Tibial nerve (tissue), 4 donors: ENCODE results near the gene TENM4. TPM values are rescaled to one million over a fixed set of nuclear protein-coding genes. Genes with fewer than 3 reads are reported as not detected.

Source experiments
- DNase-seq, 2 donors: peaks; one replicate each; pipeline ENCODE4 v3.0.0-alpha.2; 2019; ENCODE audit warnings: low spot score in 2 of 2
- H3K27ac ChIP-seq, 4 donors: fragments of 200-600 bp; sonication (generic) in 3 of 4; one replicate each; pipeline ENCODE4 v1.5.1; 2017 to 2019; ENCODE audit warnings: mild to moderate bottlenecking in 1 of 4
- H3K27me3 ChIP-seq, 2 donors: fragments of 200-600 bp; sonication (generic) in 1 of 2; one replicate each; pipeline versions ENCODE4 v1.5.1 to v1.6.0; 2017 to 2019
- H3K36me3 ChIP-seq, 3 donors: fragments of 200-600 bp; sonication (generic); one replicate each; pipeline ENCODE4 v1.5.1; 2018 to 2019
- H3K4me1 ChIP-seq, 4 donors: fragments of 200-600 bp; sonication (generic) in 3 of 4; one replicate each; pipeline ENCODE4 v1.5.1; 2017 to 2019
- H3K4me3 ChIP-seq, 4 donors: fragments of 200-600 bp; sonication (generic) in 3 of 4; one replicate each; pipeline ENCODE4 v1.5.1; 2017 to 2019; ENCODE audit warnings: mild to moderate bottlenecking in 1 of 4, moderate library complexity in 1 of 4
- H3K9me3 ChIP-seq, 4 donors: fragments of 200-600 bp; sonication (generic) in 3 of 4; one replicate each; pipeline ENCODE4 v1.5.1; 2017 to 2019
- CTCF ChIP-seq, 5 experiments: fragments of 200-600 bp in 3 of 5; fragments of 450-650 bp in 2 of 5; sonication (generic) in 3 of 5; IDR thresholded peaks; one replicate each; pipeline ENCODE4 v1.5.1; 2016 to 2019; ENCODE audit warnings: antibody characterized with exemption in 5 of 5, mild to moderate bottlenecking in 3 of 5, moderate library complexity in 2 of 5
- EP300 ChIP-seq, 2 donors: sonication (generic); formaldehyde crosslinking; IDR thresholded peaks; one replicate each; pipeline ENCODE4 v1.6.1; 2017; ENCODE audit warnings: antibody characterized with exemption in 2 of 2, mild to moderate bottlenecking in 1 of 2
- POLR2A ChIP-seq, 2 donors: fragments of 450-650 bp; IDR thresholded peaks; one replicate each; pipeline ENCODE4 v1.6.1; 2017; ENCODE audit warnings: antibody characterized with exemption in 2 of 2, mild to moderate bottlenecking in 2 of 2, moderate library complexity in 2 of 2
- WGBS, 2 donors: methylation state at CpG; one replicate each; pipeline ENCODE4 v1.1.5; 2018; 5-methylcytosine and 5-hydroxymethylcytosine counted together
- total RNA-seq, 4 donors: library from RNA; depleted of rRNA; stranded (reverse); fragments of >200 nt; gene quantifications; one replicate each; pipeline ENCODE4 v1.1.0, GENCODE V29; 2016

The TENM4 gene
- total RNA-seq, 4 donors from 2014 or later = 15.3 to 36.3 (median 19.6) TPM

GRCh38 chr11:79022265-79022664, 418.6 kb downstream of the TENM4 start:
- H3K4me3 ChIP-seq = no peak overlapping the region
- no peaks in the 10 kb centered on the region for H3K9me3 ChIP-seq
- DNase-seq = no peak
- peaks cover 0 to 11% of the 10 kb centered on the region in 2 donors for H3K27me3 ChIP-seq
- no peak for TF ChIP-seq CTCF (IDR thresholded peaks at IDR 0.05)
- no peak for TF ChIP-seq POLR2A (IDR thresholded peaks at IDR 0.05)
- no peak for TF ChIP-seq EP300 (IDR thresholded peaks at IDR 0.05)
- H3K36me3 ChIP-seq = no peaks in the 10 kb centered on the region
- no peak overlapping the region for H3K27ac ChIP-seq
- WGBS, 2 donors = 70 to 77% methylated on average over 5 of the region's 5 CpGs
- peaks cover 0 to 2% (median 0%) of the 10 kb centered on the region in 4 donors for H3K4me1 ChIP-seq

- H3K27ac ChIP-seq = no peak overlapping the region
- 88% methylated on average over 1 of the region's 1 CpG for WGBS, 2 donors
- no peak overlapping the region for H3K4me3 ChIP-seq
- H3K9me3 ChIP-seq = no peaks in the 10 kb centered on the region
- peaks cover 0 to 11% of the 10 kb centered on the region in 2 donors for H3K27me3 ChIP-seq
- H3K4me1 ChIP-seq = no peaks in the 10 kb centered on the region
- TF ChIP-seq CTCF (IDR thresholded peaks at IDR 0.05) = no peak
- no peak for TF ChIP-seq EP300 (IDR thresholded peaks at IDR 0.05)
- no peak for TF ChIP-seq POLR2A (IDR thresholded peaks at IDR 0.05)
- DNase-seq = no peak
- H3K36me3 ChIP-seq = no peaks in the 10 kb centered on the region
Observed at GRCh38 chr11:79021601-79022000, 419.2 kb downstream of the TENM4 start.

- H3K4me1 ChIP-seq = no peaks in the 10 kb centered on the region
- no peaks in the 10 kb centered on the region for H3K9me3 ChIP-seq
- no peak overlapping the region for H3K27ac ChIP-seq
- H3K4me3 ChIP-seq = no peak overlapping the region
- 72 to 79% methylated on average over 4 of the region's 4 CpGs for WGBS, 2 donors
- H3K36me3 ChIP-seq = no peaks in the 10 kb centered on the region
- TF ChIP-seq CTCF (IDR thresholded peaks at IDR 0.05) (no peak), POLR2A (IDR thresholded peaks at IDR 0.05) (no peak), EP300 (IDR thresholded peaks at IDR 0.05) (no peak)
- H3K27me3 ChIP-seq = no peaks in the 10 kb centered on the region
- DNase-seq = no peak
Observed at GRCh38 chr11:79019975-79020374, 420.9 kb downstream of the TENM4 start.

- Histone ChIP-seq H3K27ac (no peak overlapping the region), H3K9me3 (no peaks in the 10 kb centered on the region), H3K36me3 (no peaks in the 10 kb centered on the region), H3K4me3 (no peak overlapping the region), H3K27me3 (no peaks in the 10 kb centered on the region), H3K4me1 (no peaks in the 10 kb centered on the region)
- TF ChIP-seq CTCF (IDR thresholded peaks at IDR 0.05) (no peak), POLR2A (IDR thresholded peaks at IDR 0.05) (no peak), EP300 (IDR thresholded peaks at IDR 0.05) (no peak)
- DNase-seq = no peak
Observed at GRCh38 chr11:79019277-79019676, 421.6 kb downstream of the TENM4 start.

- WGBS, 2 donors = 27 to 32% methylated on average over 3 of the region's 3 CpGs
- no peak overlapping the region for H3K27ac ChIP-seq
- DNase-seq = no peak
Observed at GRCh38 chr11:79018371-79018849, 422.4 kb downstream of the TENM4 start.

More at GRCh38 chr11:79018371-79018849, 422.4 kb downstream of the TENM4 start:
- H3K27me3 ChIP-seq = no peaks in the 10 kb centered on the region
- H3K4me1 ChIP-seq = no peaks in the 10 kb centered on the region
- no peak for TF ChIP-seq EP300 (IDR thresholded peaks at IDR 0.05)
- no peak for TF ChIP-seq CTCF (IDR thresholded peaks at IDR 0.05)
- TF ChIP-seq POLR2A (IDR thresholded peaks at IDR 0.05) = no peak
- no peaks in the 10 kb centered on the region for H3K36me3 ChIP-seq
- no peaks in the 10 kb centered on the region for H3K9me3 ChIP-seq
- no peak overlapping the region for H3K4me3 ChIP-seq
